Diencephalon (tissue), 1 donor: ENCODE results near the gene KRTAP19-8. TPM values are rescaled to one million over a fixed set of nuclear protein-coding genes. Genes with fewer than 3 reads are reported as not detected.

ENCODE experiments used
- total RNA-seq: library from RNA; depleted of rRNA; stranded (reverse); fragments of >200 nt; gene quantifications from one replicate; pipeline ENCODE4 v1.2.3, GENCODE V29; 2014

KRTAP19-8 gene, protein sequence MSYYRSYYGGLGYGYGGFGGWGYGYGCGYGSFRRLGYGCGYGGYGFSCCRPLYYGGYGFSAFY
- total RNA-seq: not detected

DNA sequence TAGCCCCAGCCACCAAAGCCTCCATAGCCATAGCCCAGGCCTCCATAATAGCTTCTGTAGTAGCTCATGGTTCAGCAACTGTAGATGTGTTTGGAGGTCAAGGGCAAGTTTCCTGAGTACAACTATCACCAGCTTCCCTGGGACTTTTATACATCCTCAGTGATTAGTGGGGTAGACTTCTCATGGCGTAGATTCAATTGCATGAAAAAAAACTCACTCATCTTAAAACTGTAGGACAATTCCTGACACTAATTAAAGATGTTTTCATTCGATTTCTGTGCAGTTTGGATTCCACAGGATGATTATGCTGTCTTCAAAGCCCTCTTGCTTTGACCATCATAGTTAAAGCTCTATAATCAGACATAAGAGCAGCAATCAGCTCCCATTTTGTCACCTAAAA lies at the start of gene KRTAP19-8:
Gene KRTAP19-8, minus strand, starts transcription at position 101 of the 400 bp plus-strand sequence. Its CDS starts 33 bp downstream, at position 68.

Other genes with a start within 250 kb of the KRTAP19-8 start
- gene KRTAP8-1, start 225.2 kb downstream of the KRTAP19-8 start, total RNA-seq: not detected
- gene KRTAP7-1, start 208.7 kb downstream of the KRTAP19-8 start, total RNA-seq: not detected
- gene KRTAP11-1, start 156.9 kb downstream of the KRTAP19-8 start, total RNA-seq: not detected